Neural crest cell (in vitro differentiated cells): ENCODE data around the gene TJP2. TPM values are rescaled to one million over a fixed set of nuclear protein-coding genes. Genes with fewer than 3 reads are reported as not detected.

Experiments
- DNase-seq: peaks from one replicate; pipeline ENCODE4 v3.0.0; 2021; ENCODE audit warnings: low read depth, mixed read lengths, low spot score
- H3K27ac Mint-ChIP-seq: one replicate; pipeline ENCODE4 v1.8.0; 2021; ENCODE audit warnings: mild to moderate bottlenecking, mixed read lengths; ENCODE audit not compliant: unreplicated experiment
- H3K27me3 Mint-ChIP-seq: 2 replicates; pipeline ENCODE4 v1.8.0; 2021; ENCODE audit warnings: low read depth, mild to moderate bottlenecking, mixed read lengths
- H3K36me3 Mint-ChIP-seq: 2 replicates; pipeline ENCODE4 v1.8.0; 2021; ENCODE audit warnings: low read depth, mild to moderate bottlenecking, mixed read lengths
- H3K4me1 Mint-ChIP-seq: 2 replicates; pipeline ENCODE4 v1.8.0; 2021; ENCODE audit warnings: mixed read lengths
- H3K4me3 Mint-ChIP-seq: one replicate; pipeline ENCODE4 v1.8.0; 2021; ENCODE audit warnings: mild to moderate bottlenecking, mixed read lengths
- H3K9me3 Mint-ChIP-seq: 2 replicates; pipeline ENCODE4 v1.8.0; 2021; ENCODE audit warnings: mixed read lengths
- CTCF ChIP-seq: fragments of 200-600 bp; sonication (generic); conservative IDR thresholded peaks from 2 replicates; pipeline ENCODE4 v1.5.0; 2021; ENCODE audit warnings: antibody characterized with exemption, mild to moderate bottlenecking
- total RNA-seq: library from RNA; stranded (reverse); gene quantifications from 2 replicates; pipeline ENCODE4 v1.2.1, GENCODE V29; 2021

Gene TJP2
- total RNA-seq, 1 donor from 2014 or later = 27.8 TPM

DNA sequence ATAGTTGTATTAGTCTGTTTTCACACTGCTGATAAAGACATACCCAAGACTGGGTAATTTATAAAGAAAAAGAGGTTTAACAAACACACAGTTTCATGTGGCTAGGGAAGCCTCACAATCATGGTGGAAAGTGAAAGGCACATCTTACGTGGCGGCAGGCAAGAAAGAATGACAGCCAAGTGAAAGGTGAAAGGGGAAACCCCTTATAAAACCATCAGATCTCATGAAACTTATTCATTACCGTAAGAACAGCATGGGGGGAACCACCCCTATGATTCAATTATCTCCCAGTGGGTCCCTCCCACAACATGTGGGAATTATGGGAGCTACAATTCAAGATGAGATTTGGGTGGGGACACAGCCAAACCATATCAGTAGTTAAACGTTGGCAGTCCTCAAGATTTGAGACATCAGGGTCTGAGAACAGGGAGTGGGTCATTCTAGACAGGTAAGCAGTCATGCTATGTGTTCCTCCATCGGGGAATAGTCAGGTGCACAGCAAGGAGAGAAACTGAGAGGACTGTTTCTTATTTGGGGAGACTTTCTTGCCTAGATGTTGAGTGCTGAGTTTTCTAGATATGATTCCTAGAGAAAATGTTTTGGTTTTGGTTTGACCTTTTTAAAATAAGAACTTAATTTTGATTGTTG lies 105.1 kb downstream of the TJP2 start:
- Mint-ChIP-seq H3K27ac (no peak overlapping the region), H3K4me3 (no peak overlapping the region), H3K9me3 (peaks cover 7% of the 10 kb centered on the region), H3K36me3 (peaks cover 2% of the 10 kb centered on the region), H3K4me1 (peaks cover 5% of the 10 kb centered on the region), H3K27me3 (peaks cover 3% of the 10 kb centered on the region)
- TF ChIP-seq CTCF = no peak
- no peak for DNase-seq

- no peak overlapping the region for H3K27ac Mint-ChIP-seq
- TF ChIP-seq CTCF = no peak
- peaks cover 3% of the 10 kb centered on the region for H3K27me3 Mint-ChIP-seq
- DNase-seq = no peak
- H3K4me3 Mint-ChIP-seq = no peak overlapping the region
- peaks cover 5% of the 10 kb centered on the region for H3K4me1 Mint-ChIP-seq
- peaks cover 8% of the 10 kb centered on the region for H3K9me3 Mint-ChIP-seq
- H3K36me3 Mint-ChIP-seq = peaks cover under 1% of the 10 kb centered on the region
Observed at GRCh38 chr9:69279733-69280132, 105.7 kb downstream of the TJP2 start.

- peaks cover 3% of the 10 kb centered on the region for H3K36me3 Mint-ChIP-seq
- peaks cover 3% of the 10 kb centered on the region for H3K27me3 Mint-ChIP-seq
- DNase-seq = no peak
- H3K27ac Mint-ChIP-seq = no peak overlapping the region
- H3K4me1 Mint-ChIP-seq = peaks cover 5% of the 10 kb centered on the region
- H3K9me3 Mint-ChIP-seq = peaks cover 7% of the 10 kb centered on the region
- no peak overlapping the region for H3K4me3 Mint-ChIP-seq
- no peak for TF ChIP-seq CTCF
Observed at GRCh38 chr9:69283003-69283402, 108.9 kb downstream of the TJP2 start.

DNA sequence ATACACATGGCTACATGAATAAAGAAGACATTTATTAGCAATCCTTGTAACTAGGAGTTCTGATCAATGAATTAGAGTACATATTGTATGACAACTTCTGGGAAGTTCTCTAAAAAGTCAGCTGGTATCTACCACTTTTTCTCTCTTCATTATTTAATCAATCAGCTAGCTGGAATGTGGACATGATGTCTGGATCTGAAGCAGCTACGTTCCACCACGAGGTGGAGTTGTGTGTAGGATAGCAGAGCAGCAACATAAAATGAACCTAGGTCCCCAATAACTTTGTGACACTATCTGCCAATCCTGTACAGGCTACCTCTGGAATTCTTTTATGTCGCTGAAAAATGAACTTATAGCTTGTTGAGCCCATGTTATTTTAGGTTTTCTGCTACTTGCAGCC lies 118.0 kb downstream of the TJP2 start:
- Mint-ChIP-seq H3K4me1 (no peaks in the 10 kb centered on the region), H3K27me3 (peaks cover 6% of the 10 kb centered on the region), H3K36me3 (no peaks in the 10 kb centered on the region), H3K27ac (no peak overlapping the region), H3K4me3 (no peak overlapping the region), H3K9me3 (peaks cover 4% of the 10 kb centered on the region)
- no peak for DNase-seq
- no peak for TF ChIP-seq CTCF

DNA sequence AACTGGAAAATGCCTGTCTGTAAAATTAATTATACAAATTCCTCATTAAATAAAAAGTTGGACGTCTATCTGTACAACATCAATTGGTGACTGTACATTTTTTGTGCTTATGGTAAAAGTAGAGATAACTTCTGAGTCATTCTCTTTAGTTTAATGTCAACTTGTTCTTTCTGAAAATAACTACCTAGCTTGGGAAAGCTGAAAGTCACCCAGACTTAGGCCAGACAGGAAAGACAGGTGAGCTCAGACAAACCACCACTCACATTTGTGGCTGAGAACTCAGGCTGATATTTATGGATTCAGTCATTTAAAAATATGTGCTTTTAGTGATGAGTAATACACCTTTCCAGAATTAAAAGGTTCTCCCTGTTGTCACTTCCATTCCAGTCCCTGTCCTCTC lies 119.1 kb downstream of the TJP2 start:
- Mint-ChIP-seq H3K9me3 (peaks cover 4% of the 10 kb centered on the region), H3K27me3 (peaks cover 6% of the 10 kb centered on the region), H3K4me1 (no peaks in the 10 kb centered on the region), H3K27ac (no peak overlapping the region), H3K4me3 (no peak overlapping the region), H3K36me3 (no peaks in the 10 kb centered on the region)
- no peak for DNase-seq
- TF ChIP-seq CTCF = no peak
